Caco-2 (cell line): ENCODE measurements around the gene ZNRF1. TPM values are rescaled to one million over a fixed set of nuclear protein-coding genes. Genes with fewer than 3 reads are reported as not detected.

Source experiments
- BruUV-seq: library from RNA; stranded (reverse); fragments of 400-500 nt; replicated peaks from 2 replicates; lab custom pipeline; 2021; lab: Mats Ljungman, UMichigan
- CTCF ChIA-PET: fragments of 300-600 bp; sonication (Branson Sonifier 250); formaldehyde crosslinking; loops from one replicate; lab custom pipeline; 2022; ENCODE audit warnings: antibody characterized with exemption; lab: Charles Lee
- POLR2A ChIA-PET: fragments of 300-600 bp; sonication (Branson Sonifier 250); formaldehyde crosslinking; loops from one replicate; lab custom pipeline; 2022; ENCODE audit warnings: antibody characterized with exemption; lab: Charles Lee
- DNase-seq, 2 experiments: peaks; one replicate each; pipeline versions ENCODE4 v3.0.0 to v3.0.0-alpha.2; 2020 to 2022
- H3K27me3 ChIP-seq: replicated peaks from 2 replicates; pipeline ENCODE4 v1.6.0; 2011; ENCODE audit warnings: low read length; ENCODE audit not compliant: control insufficient read depth, insufficient read depth
- H3K36me3 ChIP-seq: 2 replicates; pipeline ENCODE4 v1.5.1; 2011; ENCODE audit warnings: low read length; ENCODE audit not compliant: control insufficient read depth, insufficient read depth
- H3K4me1 ChIP-seq: fragments of 250-450 bp; sonication (Bioruptor Pico); 2 replicates; pipeline ENCODE4 v1.5.1; 2020; ENCODE audit warnings: mild to moderate bottlenecking
- H3K4me3 ChIP-seq: 2 replicates; pipeline ENCODE4 v1.5.1; 2011; ENCODE audit warnings: low read depth, mild to moderate bottlenecking, control low read depth, low read length
- H3K9me3 ChIP-seq: fragments of 250-450 bp; sonication (Bioruptor Pico); 2 replicates; pipeline ENCODE4 v1.5.1; 2020; ENCODE audit warnings: mild to moderate bottlenecking, moderate library complexity
- H3K27ac Mint-ChIP-seq: one replicate; pipeline ENCODE4 v1.8.0; 2022; ENCODE audit warnings: mixed read lengths; ENCODE audit not compliant: unreplicated experiment
- H3K27me3 Mint-ChIP-seq: one replicate; pipeline ENCODE4 v1.8.0; 2022; ENCODE audit warnings: mixed read lengths; ENCODE audit not compliant: insufficient read depth, unreplicated experiment
- H3K36me3 Mint-ChIP-seq: one replicate; pipeline ENCODE4 v1.8.0; 2022; ENCODE audit warnings: mild to moderate bottlenecking, mixed read lengths; ENCODE audit not compliant: insufficient read depth, unreplicated experiment
- H3K4me1 Mint-ChIP-seq: one replicate; pipeline ENCODE4 v1.8.0; 2022; ENCODE audit warnings: low read depth, mixed read lengths; ENCODE audit not compliant: unreplicated experiment
- H3K4me3 Mint-ChIP-seq: one replicate; pipeline ENCODE4 v1.8.0; 2022; ENCODE audit warnings: mild to moderate bottlenecking, moderate library complexity, mixed read lengths; ENCODE audit not compliant: unreplicated experiment
- H3K9me3 Mint-ChIP-seq: one replicate; pipeline ENCODE4 v1.8.0; 2022; ENCODE audit warnings: mixed read lengths; ENCODE audit not compliant: unreplicated experiment
- CTCF ChIP-seq, 2 experiments: fragments of 200-600 bp in 1 of 2; IDR thresholded peaks; 1 replicate in 1 of 2; 2 replicates in 1 of 2; pipeline versions ENCODE4 v1.5.1 to v1.8.0; 2011 to 2022; ENCODE audit warnings: antibody characterized with exemption in 1 of 2, control low read depth in 1 of 2, inconsistent platforms in 1 of 2, low read depth in 1 of 2, low read length in 1 of 2, mild to moderate bottlenecking in 1 of 2, moderate library complexity in 1 of 2; ENCODE audit not compliant: insufficient read depth in 1 of 2, severe bottlenecking in 1 of 2, unreplicated experiment in 1 of 2
- intact Hi-C: fragments of 100-400 bp; cut with micrococcal nuclease; formaldehyde crosslinking; loops from one replicate; pipeline ENCODE4 v1.10.0; 2022; ENCODE audit not compliant: unreplicated experiment
- total RNA-seq: library from RNA; stranded (reverse); gene quantifications from 2 replicates; pipeline ENCODE4 v1.2.3, GENCODE V29; 2022

ZNRF1 gene
- total RNA-seq, 1 experiment from 2014 or later: 68.6 TPM

DNA sequence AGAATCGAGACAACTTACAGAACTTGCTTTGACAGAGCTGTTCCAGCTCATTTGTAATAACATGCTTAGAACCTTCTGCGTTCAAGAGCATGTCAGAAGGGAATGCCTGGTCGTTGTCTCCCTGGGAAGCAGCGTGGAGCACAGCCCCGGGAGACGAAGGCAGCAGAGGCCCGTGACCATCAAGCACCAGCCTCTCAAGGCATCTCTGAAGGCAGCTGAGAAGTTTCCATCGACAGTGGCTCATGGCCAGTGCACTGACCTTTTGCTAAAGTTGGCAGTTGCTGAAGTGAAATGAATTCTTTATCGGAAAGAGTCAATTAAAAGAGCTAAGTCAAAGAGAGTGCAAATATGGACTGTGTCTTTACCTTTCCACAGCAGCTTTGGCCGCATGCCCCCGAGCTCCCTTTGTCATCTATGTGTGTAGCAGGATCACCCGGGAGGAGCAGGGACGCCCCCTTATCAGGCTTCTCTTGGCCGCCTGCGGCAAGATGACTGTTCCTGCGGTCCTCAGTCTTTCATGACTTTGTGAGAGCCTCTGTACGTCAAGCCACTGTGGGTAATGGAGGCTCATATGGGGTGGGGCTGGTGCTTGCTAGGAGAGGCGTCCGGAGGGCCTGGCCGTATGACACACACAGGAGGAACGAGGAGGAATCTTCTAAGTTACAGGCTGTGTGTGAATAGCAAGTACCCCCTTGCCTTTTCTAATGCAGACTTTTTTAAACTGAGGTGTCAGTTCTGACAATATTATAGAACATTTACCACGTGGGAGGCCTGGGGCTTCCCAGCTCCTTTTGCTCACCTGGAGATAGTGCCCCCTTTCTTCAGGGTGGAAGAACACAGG lies 63.5 kb downstream of the ZNRF1 start:
- Mint-ChIP-seq H3K4me1 (peaks cover 32% of the 10 kb centered on the region), H3K4me3 (no peak overlapping the region), H3K27ac (peak overlapping the region; percentile 51), H3K9me3 (no peaks in the 10 kb centered on the region), H3K27me3 (no peaks in the 10 kb centered on the region), H3K36me3 (peaks cover 12% of the 10 kb centered on the region)
- H3K27me3 ChIP-seq: no peaks in the 10 kb centered on the region
- H3K36me3 ChIP-seq: no peaks in the 10 kb centered on the region
- ChIA-PET CTCF (interaction anchor here (1.2 to 1.6 kb wide), 2 partner anchors 18 to 49 kb away, joined by 3 to 5 read pairs; no protein-coding TSS in a partner anchor), POLR2A (no interaction called here)
- H3K4me3 ChIP-seq: no peak overlapping the region
- no peak for DNase-seq
- no peaks in the 10 kb centered on the region for H3K9me3 ChIP-seq
- intact Hi-C loops: no loop called here
- no peak for TF ChIP-seq CTCF (IDR thresholded peaks at IDR 0.05; ENCODE audit: insufficient read depth in 1 of 2, low read depth in 1 of 2, low read length in 1 of 2, severe bottlenecking in 1 of 2, unreplicated experiment in 1 of 2)
- BruUV-seq: no TSS peak
- peaks cover 49% of the 10 kb centered on the region for H3K4me1 ChIP-seq

DNA sequence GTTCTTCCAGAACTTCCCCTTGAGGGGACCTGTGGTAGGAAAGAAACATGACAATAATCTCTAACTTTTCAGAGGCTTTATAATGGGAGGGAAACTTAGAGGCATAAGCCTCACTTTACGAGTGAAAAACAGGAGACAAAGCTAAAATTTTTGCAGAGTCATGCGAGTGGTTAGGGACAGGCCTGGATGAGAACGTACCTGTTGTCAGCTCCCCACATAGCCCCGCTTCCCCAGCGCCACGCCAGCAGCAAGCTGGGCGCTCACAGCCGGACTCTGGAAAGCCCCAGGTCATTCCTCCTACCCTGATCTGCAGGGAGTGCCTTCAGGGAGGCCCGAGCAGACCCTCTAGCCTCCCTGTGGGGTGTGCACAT lies 64.1 kb downstream of the ZNRF1 start:
- Histone ChIP-seq H3K36me3 (no peaks in the 10 kb centered on the region), H3K4me3 (no peak overlapping the region), H3K27me3 (no peaks in the 10 kb centered on the region), H3K4me1 (peaks cover 54% of the 10 kb centered on the region), H3K9me3 (no peaks in the 10 kb centered on the region)
- Mint-ChIP-seq H3K36me3 (peaks cover 12% of the 10 kb centered on the region), H3K4me3 (no peak overlapping the region), H3K27me3 (no peaks in the 10 kb centered on the region), H3K4me1 (peaks cover 38% of the 10 kb centered on the region), H3K27ac (peak overlapping the region; percentile 51), H3K9me3 (no peaks in the 10 kb centered on the region)
- no TSS peak for BruUV-seq
- ChIA-PET POLR2A (no interaction called here), CTCF (interaction anchor here (0.8 to 1.6 kb wide), 3 partner anchors 10 to 48 kb away, joined by 3 to 5 read pairs (median 3); no protein-coding TSS in a partner anchor)
- intact Hi-C loops: no loop called here
- DNase-seq: no peak
- no peak for TF ChIP-seq CTCF (IDR thresholded peaks at IDR 0.05; ENCODE audit: insufficient read depth in 1 of 2, low read depth in 1 of 2, low read length in 1 of 2, severe bottlenecking in 1 of 2, unreplicated experiment in 1 of 2)

DNA sequence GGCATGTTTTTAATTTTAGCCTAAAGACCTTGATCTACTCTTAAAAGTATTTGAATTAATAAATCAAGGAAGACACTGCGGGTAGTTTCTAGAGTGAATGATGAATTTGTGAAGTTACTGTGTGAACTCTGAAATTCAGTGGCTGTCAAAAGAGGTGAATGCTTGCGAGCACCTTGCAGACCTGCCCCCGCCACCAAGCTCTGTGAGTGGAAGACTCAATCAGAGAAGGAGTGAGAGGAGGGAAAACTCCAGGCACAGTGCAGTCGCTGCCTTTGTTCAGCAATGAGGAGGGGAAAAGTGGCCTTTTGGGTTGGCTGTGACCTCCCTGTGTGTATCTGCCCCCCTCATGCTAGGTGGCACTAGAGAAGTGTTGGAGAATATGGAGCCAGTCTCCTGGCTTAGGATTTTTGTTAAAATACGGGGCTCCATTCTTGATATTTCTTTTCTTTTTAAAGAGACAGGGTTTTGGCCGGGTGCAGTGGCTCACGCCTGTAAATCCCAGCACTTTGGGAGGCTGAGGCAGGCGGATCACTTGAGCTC lies 64.8 kb downstream of the ZNRF1 start:
- H3K4me1 ChIP-seq: peaks cover 59% of the 10 kb centered on the region
- DNase-seq: no peak
- no peak overlapping the region for H3K4me3 ChIP-seq
- BruUV-seq: no TSS peak
- no peaks in the 10 kb centered on the region for H3K9me3 Mint-ChIP-seq
- no peaks in the 10 kb centered on the region for H3K27me3 ChIP-seq
- no peak for TF ChIP-seq CTCF (IDR thresholded peaks at IDR 0.05; ENCODE audit: insufficient read depth in 1 of 2, low read depth in 1 of 2, low read length in 1 of 2, severe bottlenecking in 1 of 2, unreplicated experiment in 1 of 2)
- H3K36me3 Mint-ChIP-seq: peaks cover 9% of the 10 kb centered on the region
- no peak overlapping the region for H3K4me3 Mint-ChIP-seq
- H3K27me3 Mint-ChIP-seq: no peaks in the 10 kb centered on the region
- CTCF ChIA-PET: interaction anchor here (0.8 to 1.2 kb wide), 2 partner anchors 11 to 17 kb away, joined by 3 read pairs; no protein-coding TSS in a partner anchor
- intact Hi-C loops: no loop called here
- H3K4me1 Mint-ChIP-seq: peaks cover 39% of the 10 kb centered on the region
- H3K9me3 ChIP-seq: no peaks in the 10 kb centered on the region
- peak overlapping the region; percentile 51 for H3K27ac Mint-ChIP-seq
- H3K36me3 ChIP-seq: no peaks in the 10 kb centered on the region
- POLR2A ChIA-PET: no interaction called here
